NT2/D1 (cell line): ENCODE data around the gene PRDM4.

Experiments
- SUZ12 ChIP-seq: IDR thresholded peaks from 2 replicates; pipeline ENCODE4 v1.6.1; 2011; ENCODE audit not compliant: insufficient read length, insufficient read depth; ENCODE audit errors: extremely low read depth
- YY1 ChIP-seq: IDR thresholded peaks from 2 replicates; pipeline ENCODE4 v1.6.1; 2011; ENCODE audit not compliant: insufficient read length, insufficient read depth
- ZNF274 ChIP-seq: IDR thresholded peaks from 2 replicates; pipeline ENCODE4 v1.6.1; 2011; ENCODE audit warnings: mild to moderate bottlenecking, low read depth, low read length

DNA sequence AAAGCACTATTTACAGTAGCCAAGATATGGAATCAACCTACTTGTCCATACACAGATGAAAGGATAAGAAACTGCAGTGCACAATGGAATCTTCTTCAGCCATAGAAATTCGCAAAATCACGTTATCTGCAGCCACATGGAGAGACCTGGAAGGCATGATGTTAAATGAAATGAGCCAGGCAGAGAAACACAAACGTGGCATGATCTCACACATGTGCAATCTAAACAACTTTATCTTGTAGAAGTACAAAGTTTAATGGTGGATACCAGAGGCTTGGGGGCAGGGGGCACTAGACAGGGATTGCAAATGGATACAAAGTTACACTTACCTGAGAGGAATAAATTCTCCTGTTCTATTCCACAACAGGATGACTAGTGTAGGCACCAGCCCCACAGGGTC, 37.6 kb upstream of the PRDM4 start:
- no peak for TF ChIP-seq ZNF274
- no peak for TF ChIP-seq YY1
- TF ChIP-seq SUZ12: no peak
